ENCODE data around the gene SPAG9. TPM values are rescaled to one million over a fixed set of nuclear protein-coding genes. Genes with fewer than 3 reads are reported as not detected.

SPAG9 gene
- total and polyA plus RNA-seq, 2 donors (not counting 1 experiment from before 2014, with no cell fraction given): 8.6 to 64.1 TPM

DNA sequence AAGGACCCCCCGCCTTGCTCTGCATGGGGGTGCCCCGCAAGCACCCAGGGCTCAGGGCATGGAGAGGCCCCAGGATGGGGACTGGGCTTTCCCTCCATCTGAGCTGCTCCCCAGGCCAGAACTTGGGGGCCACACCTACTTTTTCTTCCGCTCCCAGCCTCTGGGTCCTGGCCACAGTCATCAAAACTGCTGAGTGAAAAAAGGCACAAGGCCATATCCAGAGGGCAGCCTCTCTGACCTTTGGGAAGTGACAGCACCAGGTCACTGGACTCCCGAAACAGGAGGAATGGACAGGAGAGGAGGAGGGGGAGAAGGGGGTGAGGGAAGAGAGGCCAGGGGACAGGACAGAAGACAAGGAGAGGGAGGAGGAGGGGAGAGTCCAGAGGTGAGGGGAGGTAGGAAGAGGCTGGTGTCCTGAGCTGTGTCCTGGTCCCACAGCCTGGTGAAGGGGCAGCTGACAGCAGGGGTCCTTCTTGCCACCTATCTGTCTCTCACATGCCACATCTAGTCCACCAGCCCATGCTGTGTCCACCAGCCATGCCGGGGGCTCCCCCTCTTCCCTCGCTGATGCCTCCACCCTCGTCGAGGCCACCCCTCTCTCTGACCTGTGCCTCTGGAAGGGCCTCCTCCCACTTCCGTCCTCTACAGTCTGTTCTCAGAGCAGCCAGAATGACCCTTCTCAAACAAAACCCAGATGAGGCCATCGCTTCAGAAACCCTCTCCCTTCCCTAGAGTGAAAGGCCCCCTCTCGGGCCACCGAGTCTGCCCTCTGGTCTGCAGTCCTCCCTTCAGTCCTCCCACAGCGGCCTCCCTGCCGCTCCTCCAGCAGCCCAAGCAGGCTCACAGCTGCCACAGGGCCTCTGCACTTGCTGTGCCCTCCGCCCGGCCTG, 180.6 kb downstream of the SPAG9 start:
- no peaks in the 10 kb centered on the region for H3K9me3 ChIP-seq (ENCODE audit: control extremely low read depth in 1 of 3, control insufficient read depth in 2 of 3, insufficient read depth in 1 of 3, low read length in 2 of 3)
- H4K20me1 ChIP-seq (ENCODE audit: control insufficient read depth, insufficient read depth, low read length, poor library complexity, severe bottlenecking): no peaks in the 10 kb centered on the region
- Mint-ChIP-seq H3K27me3 (peaks cover 5% of the 10 kb centered on the region), H3K9me3 (ENCODE audit: insufficient read depth) (no peaks in the 10 kb centered on the region), H3K27ac (no peak overlapping the region), H3K4me3 (no peak overlapping the region), H3K4me1 (peaks cover 4% of the 10 kb centered on the region)
- H3K27me3 ChIP-seq (replicated peaks in 1 of 4; ENCODE audit: control extremely low read depth in 1 of 4, control insufficient read depth in 3 of 4, insufficient read depth in 4 of 4, low read length in 3 of 4): peaks cover 0 to 19% (median 7%) of the 10 kb centered on the region in 4 experiments
- no peak for ATAC-seq (ENCODE audit: low read depth)
- intact Hi-C loops (cut with micrococcal nuclease): no loop called here
- ChIA-PET POLR2A (no interaction called here), CTCF (interaction anchor here (0.9 to 1.7 kb wide), 5 partner anchors 8 to 156 kb away, joined by 3 to 4 read pairs (median 4); no protein-coding TSS in a partner anchor)
- no peak overlapping the region for H2AFZ ChIP-seq (ENCODE audit: insufficient read depth, low read depth, low read length, poor library complexity, severe bottlenecking)
- H3K9ac ChIP-seq (ENCODE audit: low read length): no peak overlapping the region
- H3K4me3 ChIP-seq (ENCODE audit: control extremely low read depth in 1 of 5, extremely low read depth in 1 of 5, insufficient read depth in 1 of 5, low read depth in 2 of 5, low read length in 4 of 5): no peak overlapping the region
- 96% methylated on average over 16 of the region's 16 CpGs for WGBS (ENCODE audit: insufficient coverage)
- no peaks in the 10 kb centered on the region for H3K79me2 ChIP-seq (ENCODE audit: control insufficient read depth, insufficient read depth, low read length)
- H3K4me1 ChIP-seq (ENCODE audit: control insufficient read depth in 2 of 2, insufficient read depth in 2 of 2, low read length in 2 of 2): peaks cover 6 to 9% of the 10 kb centered on the region in 2 donors
- H3K4me2 ChIP-seq (replicated peaks; ENCODE audit: low read depth, low read length, poor library complexity, severe bottlenecking): no peak overlapping the region
- TF ChIP-seq CTCF (IDR thresholded peaks at IDR 0.05) (no peak), EZH2 (IDR thresholded peaks at IDR 0.05; ENCODE audit: borderline replicate concordance, insufficient read depth, low read depth, low read length, poor library complexity, severe bottlenecking) (no peak)
- no peak overlapping the region for H3K27ac ChIP-seq (ENCODE audit: low read length in 2 of 2)
- DNase-seq: no peak
- H3K36me3 ChIP-seq (replicated peaks in 1 of 2; ENCODE audit: control extremely low read depth in 1 of 2, control insufficient read depth in 1 of 2, extremely low read depth in 1 of 2, insufficient read depth in 2 of 2, low read length in 1 of 2): no peaks in the 10 kb centered on the region

- Mint-ChIP-seq H3K27ac (no peak overlapping the region), H3K27me3 (peaks cover 5% of the 10 kb centered on the region), H3K9me3 (ENCODE audit: insufficient read depth) (no peaks in the 10 kb centered on the region), H3K4me1 (peaks cover 4% of the 10 kb centered on the region), H3K4me3 (no peak overlapping the region)
- intact Hi-C loops (cut with micrococcal nuclease): no loop called here
- Histone ChIP-seq H3K4me3 (ENCODE audit: control extremely low read depth in 1 of 5, extremely low read depth in 1 of 5, insufficient read depth in 1 of 5, low read depth in 2 of 5, low read length in 4 of 5) (no peak overlapping the region), H3K4me2 (replicated peaks; ENCODE audit: low read depth, low read length, poor library complexity, severe bottlenecking) (no peak overlapping the region), H3K79me2 (ENCODE audit: control insufficient read depth, insufficient read depth, low read length) (no peaks in the 10 kb centered on the region), H2AFZ (ENCODE audit: insufficient read depth, low read depth, low read length, poor library complexity, severe bottlenecking) (no peak overlapping the region), H3K9me3 (ENCODE audit: control extremely low read depth in 1 of 3, control insufficient read depth in 2 of 3, insufficient read depth in 1 of 3, low read length in 2 of 3) (no peaks in the 10 kb centered on the region), H3K36me3 (replicated peaks in 1 of 2; ENCODE audit: control extremely low read depth in 1 of 2, control insufficient read depth in 1 of 2, extremely low read depth in 1 of 2, insufficient read depth in 2 of 2, low read length in 1 of 2) (no peaks in the 10 kb centered on the region), H3K27ac (ENCODE audit: low read length in 2 of 2) (no peak overlapping the region), H3K9ac (ENCODE audit: low read length) (no peak overlapping the region), H4K20me1 (ENCODE audit: control insufficient read depth, insufficient read depth, low read length, poor library complexity, severe bottlenecking) (no peaks in the 10 kb centered on the region), H3K4me1 (ENCODE audit: control insufficient read depth in 2 of 2, insufficient read depth in 2 of 2, low read length in 2 of 2) (peaks cover 6% of the 10 kb centered on the region in 2 donors), H3K27me3 (replicated peaks in 1 of 4; ENCODE audit: control extremely low read depth in 1 of 4, control insufficient read depth in 3 of 4, insufficient read depth in 4 of 4, low read length in 3 of 4) (peaks cover 0 to 15% (median 6%) of the 10 kb centered on the region in 4 experiments)
- ATAC-seq (ENCODE audit: low read depth) (no peak), DNase-seq (no peak)
- TF ChIP-seq EZH2 (IDR thresholded peaks at IDR 0.05; ENCODE audit: borderline replicate concordance, insufficient read depth, low read depth, low read length, poor library complexity, severe bottlenecking): no peak
- TF ChIP-seq CTCF (IDR thresholded peaks at IDR 0.05): no peak
- CTCF ChIA-PET: interaction anchor here (0.9 to 1.2 kb wide), 3 partner anchors 9 to 88 kb away, joined by 3 to 4 read pairs (median 4); no protein-coding TSS in a partner anchor
- WGBS (ENCODE audit: insufficient coverage): 89% methylated on average over 4 of the region's 4 CpGs
- POLR2A ChIA-PET: no interaction called here
These were observed 181.2 kb downstream of the SPAG9 start for GRCh38 chr17:50939542-50939794.

Data from B cell (primary cell).